GM20431 (cell line): ENCODE data around the gene GSTM2.
"Not testable (repeated sequence)": the region's sequence is repeated elsewhere in the genome, so short reads cannot be mapped to it uniquely, and the experiment has no call there.

Source experiments
- in situ Hi-C: fragments of 300-500 bp; cut with MseI, MboI; formaldehyde crosslinking; loops from one replicate; pipeline ENCODE4 v1.15.0; 2020; ENCODE audit warnings: low sequenced_read_pairs; ENCODE audit not compliant: unreplicated experiment

Gene GSTM2

DNA sequence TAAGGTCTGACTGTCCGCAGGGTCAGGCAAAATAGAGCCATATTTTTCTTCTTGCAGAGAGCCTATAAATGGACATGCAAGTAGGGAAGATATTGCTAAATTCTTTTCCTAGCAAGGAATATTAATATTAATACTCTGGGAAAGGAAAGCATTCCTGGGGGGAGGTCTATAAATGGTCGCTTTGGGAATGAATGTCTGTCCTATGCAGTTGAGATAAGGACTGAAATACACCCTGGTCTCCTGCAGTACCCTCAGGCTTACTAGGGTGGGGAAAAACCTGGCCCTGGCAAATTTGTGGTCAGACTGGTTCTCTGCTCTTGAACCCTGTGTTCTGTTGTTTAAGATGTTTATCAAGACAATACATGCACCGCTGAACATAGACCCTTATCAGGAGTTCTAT is 35.1 kb downstream of the GSTM2 start:
- in situ Hi-C loops = not testable (repeated sequence)

DNA sequence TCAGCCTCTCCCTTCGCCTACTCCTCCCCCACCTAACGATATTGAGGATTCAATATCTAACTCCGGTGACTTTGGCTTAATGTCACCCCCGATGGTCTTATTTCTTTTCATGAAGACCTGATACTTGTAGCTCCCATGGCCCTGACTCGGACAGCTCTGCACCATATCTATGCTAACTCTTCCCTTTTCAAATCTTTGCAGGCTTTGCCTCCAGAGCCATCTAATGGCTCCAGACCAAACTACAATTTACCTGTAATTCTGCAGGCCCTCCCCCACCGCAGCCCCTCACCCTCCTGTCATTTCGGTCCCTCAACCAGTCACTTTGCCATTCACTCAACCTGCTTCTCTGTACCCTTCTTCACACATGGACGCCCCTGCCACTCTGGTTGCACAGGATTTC is 36.3 kb downstream of the GSTM2 start:
- in situ Hi-C loops = no loop called here

DNA sequence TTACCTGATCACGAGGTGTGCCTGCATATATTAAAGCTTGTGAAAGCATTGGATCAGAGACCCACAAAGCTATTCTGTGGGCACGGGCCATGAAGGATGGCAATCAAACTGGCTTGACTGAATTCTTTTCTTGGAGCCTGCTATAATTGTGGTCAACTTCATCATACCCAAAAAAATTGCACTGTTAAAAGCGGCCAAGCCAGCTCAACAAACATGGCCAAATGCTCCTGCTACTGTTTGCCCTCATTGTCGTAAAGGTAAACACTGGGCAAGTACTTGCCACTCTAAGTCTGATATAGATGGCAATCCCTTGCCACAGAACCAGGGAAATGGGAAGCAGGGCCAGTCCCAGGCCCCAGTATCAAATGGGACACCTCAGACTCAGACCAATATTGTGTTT is 37.6 kb downstream of the GSTM2 start:
- in situ Hi-C loops = no loop called here

DNA sequence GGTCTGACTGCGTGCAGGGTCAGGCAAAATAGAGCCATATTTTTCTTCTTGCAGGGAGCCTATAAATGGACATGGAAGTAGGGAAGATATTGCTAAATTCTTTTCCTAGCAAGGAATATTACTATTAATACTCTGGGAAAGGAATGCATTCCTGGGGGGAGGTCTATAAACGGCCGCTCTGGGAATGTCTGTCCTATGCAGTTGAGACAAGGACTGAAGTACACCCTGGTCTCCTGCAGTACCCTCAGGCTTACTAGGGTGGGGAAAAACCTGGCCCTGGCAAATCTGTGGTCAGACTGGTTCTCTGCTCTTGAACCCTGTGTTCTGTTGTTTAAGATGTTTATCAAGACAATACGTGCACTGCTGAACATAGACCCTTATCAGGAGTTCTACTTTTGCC is 41.1 kb downstream of the GSTM2 start:
- in situ Hi-C loops = not testable (repeated sequence)

DNA sequence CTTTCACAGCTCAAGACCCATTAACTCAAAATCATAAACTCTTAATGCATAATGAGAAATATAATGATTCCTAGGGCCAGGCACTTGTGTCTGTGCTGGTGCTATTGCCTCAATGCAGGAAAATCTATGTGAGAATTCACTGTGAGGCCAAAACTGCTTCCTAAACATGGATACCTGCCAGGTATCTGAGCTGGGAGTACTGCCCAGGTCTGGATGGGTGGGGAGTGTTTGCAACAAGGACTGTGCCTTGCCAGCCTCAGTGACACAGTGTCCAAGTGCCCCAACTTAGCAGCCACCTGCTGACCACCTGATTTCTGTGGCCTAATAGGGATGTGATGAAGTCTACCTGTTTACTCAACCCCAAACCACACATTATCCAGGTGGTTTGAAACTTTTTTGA is 42.0 kb downstream of the GSTM2 start:
- in situ Hi-C loops = not testable (repeated sequence)

DNA sequence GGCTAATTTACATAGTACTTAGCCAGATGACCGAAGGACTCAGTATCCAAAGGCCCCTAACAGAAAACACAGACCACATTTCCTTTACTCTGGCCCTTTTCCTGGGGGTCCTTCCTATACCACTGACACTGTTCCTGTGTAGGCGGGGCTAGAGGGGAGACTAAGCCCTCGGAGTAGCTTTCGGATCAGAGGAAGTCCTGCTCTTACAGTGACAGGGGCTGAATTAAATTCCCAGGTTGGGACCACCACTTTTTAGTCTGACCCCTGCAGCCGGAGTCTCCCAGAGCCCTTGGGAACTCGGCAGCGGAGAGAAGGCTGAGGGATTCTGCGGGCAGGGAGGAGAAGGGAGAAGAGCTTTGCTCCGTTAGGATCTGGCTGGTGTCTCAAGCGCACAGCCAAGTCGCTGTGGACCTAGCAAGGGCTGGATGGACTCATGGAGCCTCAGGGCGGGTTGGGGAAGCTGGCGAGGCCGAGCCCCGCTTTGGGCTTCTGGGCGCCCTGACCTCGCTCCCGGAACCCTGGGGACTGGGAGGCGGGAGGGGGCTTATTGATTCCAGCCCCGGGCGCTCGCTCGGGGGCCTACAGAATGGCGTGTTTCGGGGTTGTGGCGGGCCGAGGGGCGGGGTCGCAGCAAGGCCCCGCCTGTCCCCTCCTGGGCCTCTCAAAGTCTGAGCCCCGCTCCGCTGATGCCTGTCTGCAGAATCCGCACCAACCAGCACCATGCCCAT is 43.9 kb downstream of the GSTM2 start, which contains the start of gene GSTM5:
GSTM5 (plus strand) TSS at position 659 of the 728 bp plus-strand sequence; CDS start at position 721, 62 bp downstream.
- in situ Hi-C loops = not testable (repeated sequence)

DNA sequence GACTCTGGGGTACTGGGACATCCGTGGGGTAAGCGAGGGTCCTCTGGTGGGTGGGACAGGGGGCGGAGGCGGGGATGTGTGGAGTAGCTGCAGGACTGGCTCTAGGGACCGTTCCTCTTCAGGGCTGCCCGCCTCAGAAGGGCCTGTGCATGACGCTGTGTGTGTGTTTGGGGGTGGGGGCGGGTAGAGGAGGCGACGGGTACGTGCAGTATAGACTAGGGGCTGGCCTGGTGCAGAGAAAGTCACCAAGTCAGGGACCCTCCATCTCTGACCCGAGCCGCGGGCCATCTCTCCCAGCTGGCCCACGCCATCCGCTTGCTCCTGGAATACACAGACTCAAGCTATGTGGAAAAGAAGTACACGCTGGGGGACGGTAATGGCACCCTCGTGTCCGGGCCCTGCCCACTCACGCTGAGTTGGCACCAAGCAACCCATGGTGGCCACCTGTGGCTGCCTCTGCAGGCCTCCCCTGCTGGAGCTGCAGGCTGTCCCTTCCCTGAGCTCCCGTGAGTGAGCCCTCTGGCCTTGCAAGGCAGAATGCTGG is 44.5 kb downstream of the GSTM2 start:
- in situ Hi-C loops = no loop called here

DNA sequence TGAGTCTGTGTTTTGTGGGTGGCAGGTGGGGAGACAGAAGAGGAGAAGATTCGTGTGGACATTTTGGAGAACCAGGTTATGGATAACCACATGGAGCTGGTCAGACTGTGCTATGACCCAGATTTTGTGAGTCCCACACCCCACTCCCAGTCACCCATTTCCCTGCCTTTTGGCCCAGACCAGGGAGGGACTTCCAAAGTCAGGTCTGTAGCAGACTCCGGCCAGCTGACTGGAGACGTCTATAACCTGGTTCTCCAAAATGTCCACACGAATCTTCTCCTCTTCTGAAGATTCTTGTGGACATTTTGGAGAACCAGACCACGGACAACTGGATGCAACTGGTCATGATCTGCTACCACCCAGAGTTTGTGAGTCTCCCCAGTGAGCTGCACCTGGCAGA is 45.8 kb downstream of the GSTM2 start:
- in situ Hi-C loops = no loop called here

DNA sequence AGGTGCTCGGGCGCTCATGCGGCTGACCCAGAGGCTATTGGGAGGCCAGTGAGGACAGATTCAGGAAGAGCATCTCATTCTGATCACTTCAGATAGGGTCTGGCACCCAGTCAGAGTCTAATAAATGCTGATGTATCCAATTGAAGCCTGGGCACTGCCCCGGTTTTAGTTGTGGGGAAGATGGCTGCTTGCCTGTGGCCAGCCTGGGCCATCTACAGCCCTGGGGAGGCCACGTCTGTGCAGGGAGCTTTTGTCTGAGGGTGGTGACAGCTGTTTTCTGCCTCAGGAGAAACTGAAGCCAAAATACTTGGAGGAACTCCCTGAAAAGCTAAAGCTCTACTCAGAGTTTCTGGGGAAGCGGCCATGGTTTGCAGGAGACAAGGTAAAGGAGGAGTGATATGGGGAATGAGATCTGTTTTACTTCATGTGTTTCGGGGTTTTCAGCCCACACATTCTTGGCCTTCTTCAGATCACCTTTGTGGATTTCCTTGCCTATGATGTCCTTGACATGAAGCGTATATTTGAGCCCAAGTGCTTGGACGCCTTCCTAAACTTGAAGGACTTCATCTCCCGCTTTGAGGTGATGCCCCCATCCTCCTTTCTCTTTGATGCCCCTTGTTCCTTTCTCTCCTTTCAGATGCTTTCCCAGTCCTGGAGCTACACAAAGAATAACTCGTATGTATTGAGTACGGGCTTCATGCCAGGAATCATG is 47.0 kb downstream of the GSTM2 start:
- in situ Hi-C loops = no loop called here

DNA sequence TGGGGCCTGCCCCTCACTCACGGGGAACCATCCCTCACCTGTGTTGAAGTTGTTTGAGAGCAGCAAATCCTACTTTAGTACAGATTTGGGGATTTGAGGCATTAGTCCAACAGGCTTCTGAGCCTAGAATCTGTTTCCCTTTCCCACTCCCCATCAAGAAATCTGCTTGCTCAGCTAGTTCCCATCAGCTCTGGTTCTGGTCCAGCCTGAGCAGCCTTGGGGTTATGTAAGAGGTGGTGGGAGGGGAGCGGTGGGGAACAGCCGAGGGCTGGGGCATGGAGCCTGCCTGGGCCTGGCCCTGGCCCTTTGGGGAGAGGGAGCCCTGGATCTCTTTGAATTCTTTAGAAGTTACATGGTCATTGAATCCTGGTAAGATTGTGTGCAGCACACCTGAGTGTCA is 48.3 kb downstream of the GSTM2 start:
- in situ Hi-C loops = no loop called here

DNA sequence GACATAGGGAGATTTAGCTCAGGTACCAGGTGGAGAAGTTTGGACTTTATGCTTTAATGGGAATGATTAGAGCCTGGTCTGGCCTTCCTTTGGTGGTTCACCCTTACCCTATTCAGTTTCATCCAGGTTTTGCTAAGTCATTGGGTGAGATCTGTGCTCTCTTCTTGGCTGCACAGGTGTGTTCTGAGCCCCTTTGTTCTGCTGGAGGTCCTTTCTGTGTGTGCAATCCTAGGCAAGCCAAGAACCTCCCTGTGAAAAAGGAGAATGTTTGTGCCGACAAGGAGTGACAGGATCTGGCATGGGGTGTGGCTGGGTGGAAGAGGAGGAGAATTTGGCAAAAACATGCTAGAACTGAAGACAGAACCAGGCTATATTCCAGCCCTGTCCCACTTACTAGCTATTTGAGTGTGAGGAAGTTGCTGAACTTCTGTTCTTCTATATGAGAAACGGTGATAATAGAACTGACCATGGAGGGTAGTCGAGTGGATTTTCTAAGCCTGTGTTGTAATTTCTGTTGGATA is 48.8 kb downstream of the GSTM2 start:
- in situ Hi-C loops = no loop called here

DNA sequence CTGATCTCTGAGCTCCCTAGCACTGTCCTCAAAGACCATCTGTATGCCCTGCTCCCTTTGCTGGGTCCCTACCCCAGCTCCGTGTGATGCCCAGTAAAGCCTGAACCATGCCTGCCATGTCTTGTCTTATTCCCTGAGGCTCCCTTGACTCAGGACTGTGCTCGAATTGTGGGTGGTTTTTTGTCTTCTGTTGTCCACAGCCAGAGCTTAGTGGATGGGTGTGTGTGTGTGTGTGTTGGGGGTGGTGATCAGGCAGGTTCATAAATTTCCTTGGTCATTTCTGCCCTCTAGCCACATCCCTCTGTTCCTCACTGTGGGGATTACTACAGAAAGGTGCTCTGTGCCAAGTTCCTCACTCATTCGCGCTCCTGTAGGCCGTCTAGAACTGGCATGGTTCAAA is 49.9 kb downstream of the GSTM2 start:
- in situ Hi-C loops = no loop called here

DNA sequence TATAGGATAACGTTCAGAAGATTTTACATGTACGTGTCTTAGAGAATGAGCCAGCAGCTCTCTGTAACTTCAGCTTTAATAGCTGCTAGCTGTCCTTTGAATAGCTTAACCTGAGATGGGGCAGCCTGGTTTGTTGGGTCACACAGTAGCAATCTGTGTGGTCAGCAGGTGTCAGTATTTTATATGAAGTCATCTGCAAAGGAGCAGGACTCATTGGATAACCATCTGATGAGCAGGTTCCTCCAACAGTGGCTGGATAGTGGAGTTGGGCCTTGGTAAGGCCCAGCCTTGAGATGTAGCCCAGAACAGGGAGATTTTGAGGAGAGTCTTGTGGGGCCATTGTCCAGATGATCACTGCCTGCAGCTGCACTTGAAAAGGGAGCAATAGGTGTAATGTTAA is 50.6 kb downstream of the GSTM2 start:
- in situ Hi-C loops = no loop called here

DNA sequence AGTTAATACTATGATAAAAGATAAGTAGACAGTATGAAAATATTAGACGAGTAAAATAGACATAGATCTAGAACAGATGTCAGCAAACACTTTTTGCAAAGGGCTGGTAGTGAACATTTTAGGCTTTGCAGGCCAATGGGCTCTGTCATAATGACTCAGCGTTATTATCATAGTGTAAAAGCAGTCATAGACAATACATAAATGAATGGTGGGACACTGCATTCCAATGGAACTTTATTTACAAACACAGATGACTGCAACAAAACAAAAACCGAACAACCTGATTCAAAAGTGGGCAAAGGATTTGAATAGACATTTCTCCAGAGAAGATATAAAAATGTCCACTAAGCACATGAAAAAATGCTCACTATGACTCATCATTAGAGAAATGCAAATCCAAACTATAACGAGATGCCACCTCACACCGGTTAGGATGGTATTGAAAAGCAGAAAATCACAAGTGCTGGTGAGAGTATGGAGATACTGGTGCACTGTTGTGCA is 51.5 kb downstream of the GSTM2 start:
- in situ Hi-C loops = no loop called here

DNA sequence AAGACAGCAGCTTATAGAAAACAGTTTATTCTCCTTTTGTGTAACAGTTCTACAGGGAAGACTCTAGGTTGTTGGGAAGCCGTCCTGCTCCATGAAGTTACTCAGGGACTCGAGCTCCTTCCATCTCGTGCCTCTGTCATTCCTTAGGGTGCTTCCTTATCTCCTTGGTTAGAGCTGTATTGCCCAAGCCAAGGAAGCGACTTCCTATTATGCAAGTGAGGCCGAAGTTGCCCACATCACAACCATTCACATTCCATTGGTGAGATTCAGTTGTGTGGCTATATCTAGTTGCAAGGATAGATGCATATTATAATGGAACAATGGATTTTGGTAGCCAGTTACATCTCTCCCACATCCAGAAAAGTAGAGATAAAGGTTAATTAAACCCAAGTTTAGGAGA is 53.2 kb downstream of the GSTM2 start:
- in situ Hi-C loops = no loop called here

DNA sequence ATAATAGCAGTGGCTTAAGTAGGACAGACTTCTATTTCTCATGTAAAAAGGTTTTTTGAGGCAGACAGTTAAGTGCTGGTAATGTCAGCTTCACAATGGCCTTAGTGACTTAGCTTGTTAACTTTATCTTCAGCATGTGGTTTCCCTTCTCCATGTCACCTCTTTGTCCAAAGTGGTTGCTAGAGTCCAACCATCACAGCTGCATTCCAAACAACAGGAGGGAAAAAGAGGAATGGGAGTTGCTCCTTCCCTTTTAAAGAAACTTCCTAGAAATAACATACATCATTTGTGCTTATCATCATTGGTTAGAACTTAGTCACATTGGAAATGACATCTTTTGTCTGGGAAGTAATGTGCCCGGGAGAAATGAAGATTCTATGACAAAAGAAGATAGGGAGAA is 54.1 kb downstream of the GSTM2 start:
- in situ Hi-C loops = no loop called here

DNA sequence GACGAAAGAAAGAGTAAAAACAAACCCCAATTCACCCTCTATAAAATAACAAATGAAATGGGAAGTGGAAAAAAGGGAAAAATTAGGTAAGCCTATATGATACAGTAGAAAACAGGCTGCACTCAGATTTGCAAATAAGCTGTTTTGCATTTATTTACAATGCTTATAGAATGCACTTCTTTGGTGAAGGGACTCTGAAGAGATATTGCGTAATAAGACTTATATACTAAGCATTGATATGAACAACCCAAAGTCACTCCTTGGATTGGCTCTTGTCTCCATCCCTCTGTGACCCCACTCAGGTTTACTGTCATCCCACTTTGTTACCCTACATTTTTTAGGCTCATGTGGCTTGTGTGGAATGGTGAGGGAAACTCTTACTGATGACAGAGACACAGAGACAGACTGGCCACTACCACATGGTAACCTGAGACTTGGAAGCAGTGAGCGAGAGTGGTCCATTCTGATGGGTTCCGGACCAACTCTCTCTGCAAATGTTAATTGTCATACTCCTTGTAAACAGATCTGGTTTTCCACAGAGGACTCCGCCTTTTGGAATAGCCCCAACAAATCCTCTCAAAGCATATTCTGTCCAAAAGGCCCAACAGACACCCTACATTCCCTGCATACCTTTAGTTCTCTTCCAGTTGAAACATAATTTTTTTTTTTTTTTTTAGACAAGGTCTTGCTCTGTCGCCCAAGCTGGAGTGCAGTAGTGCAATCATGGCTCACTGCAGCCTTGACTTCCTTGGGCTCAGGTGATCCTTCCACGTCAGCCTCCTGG is 55.2 kb downstream of the GSTM2 start:
- in situ Hi-C loops = no loop called here
